Measurements from ENCODE around the gene NACC2.

NACC2 gene

DNA sequence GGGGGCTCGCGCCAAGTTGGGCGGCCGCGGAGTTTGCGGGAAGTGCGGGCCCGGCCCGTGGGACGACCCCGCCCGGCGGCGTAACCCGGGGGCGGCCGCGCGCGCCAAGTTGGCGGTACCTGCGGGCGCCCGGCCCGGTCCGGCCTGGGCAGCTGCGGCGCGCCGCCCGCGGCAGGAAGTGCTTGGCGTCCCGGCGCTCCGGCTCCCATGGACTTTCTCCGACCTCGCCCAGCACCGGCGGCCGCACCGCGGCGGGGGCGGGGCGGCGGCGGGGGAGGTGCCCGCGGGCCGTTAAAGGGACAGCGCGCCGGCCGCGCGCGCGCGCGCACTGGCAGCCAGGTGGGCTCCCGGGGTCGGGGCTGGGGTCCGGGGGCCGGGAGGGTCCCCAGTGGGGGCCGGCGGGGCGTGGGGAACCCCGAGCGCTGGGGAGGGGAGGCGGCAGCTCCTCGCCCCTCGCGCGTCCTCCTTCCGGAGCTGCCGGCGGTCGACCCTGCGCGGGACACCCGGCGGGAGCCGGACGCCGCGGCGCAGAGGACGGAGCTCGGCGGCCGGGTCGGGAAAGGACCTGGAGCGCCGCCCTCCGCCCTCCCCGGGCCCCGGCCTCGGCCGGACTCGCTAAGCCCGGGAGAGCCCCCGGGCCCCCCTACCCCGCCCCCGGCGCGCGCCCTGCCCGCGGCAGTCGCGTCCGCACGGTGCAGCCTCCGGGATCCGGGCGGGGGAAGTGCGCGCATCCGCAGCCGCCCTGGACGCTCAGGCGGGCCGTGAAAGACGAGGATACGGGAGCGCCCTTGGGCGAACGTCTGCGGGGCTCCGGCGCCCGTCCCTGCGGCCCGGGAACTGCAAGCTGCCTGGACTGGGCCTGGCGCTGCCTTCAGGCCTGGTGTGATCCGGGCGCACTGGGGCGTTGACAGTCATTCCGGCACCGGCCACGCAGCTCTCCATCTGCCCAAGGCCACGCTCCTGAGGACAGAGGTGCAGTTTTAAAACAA is at the start of gene NACC2:
TSS of gene NACC2 (minus strand) at position 220 of the 989 bp plus-strand sequence. CDS start 44,768 bp downstream, outside the sequence.
- DNase-seq (ENCODE audit: low spot score), result no peak

DNA sequence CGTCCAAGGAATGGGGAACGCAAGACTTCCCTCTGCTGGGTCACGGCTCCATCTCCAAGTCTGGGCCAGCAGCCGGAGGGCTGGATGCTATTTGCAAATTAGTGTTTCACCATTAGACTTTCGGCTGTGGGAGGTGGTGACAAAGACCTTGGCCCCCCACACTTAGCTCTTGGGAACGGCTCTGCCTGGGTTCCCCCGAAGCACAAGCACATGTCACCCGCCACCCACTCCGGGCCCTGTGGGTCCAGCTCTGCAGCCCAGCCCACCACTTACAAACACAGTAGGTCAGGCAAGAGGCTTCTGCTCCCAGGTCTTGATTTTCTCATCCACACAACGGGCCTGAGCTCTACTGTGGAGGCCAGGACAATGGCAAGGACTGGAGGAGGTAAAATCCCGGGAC is 49.4 kb upstream of the NACC2 start:
- no peak for DNase-seq (ENCODE audit: low spot score)

DNA sequence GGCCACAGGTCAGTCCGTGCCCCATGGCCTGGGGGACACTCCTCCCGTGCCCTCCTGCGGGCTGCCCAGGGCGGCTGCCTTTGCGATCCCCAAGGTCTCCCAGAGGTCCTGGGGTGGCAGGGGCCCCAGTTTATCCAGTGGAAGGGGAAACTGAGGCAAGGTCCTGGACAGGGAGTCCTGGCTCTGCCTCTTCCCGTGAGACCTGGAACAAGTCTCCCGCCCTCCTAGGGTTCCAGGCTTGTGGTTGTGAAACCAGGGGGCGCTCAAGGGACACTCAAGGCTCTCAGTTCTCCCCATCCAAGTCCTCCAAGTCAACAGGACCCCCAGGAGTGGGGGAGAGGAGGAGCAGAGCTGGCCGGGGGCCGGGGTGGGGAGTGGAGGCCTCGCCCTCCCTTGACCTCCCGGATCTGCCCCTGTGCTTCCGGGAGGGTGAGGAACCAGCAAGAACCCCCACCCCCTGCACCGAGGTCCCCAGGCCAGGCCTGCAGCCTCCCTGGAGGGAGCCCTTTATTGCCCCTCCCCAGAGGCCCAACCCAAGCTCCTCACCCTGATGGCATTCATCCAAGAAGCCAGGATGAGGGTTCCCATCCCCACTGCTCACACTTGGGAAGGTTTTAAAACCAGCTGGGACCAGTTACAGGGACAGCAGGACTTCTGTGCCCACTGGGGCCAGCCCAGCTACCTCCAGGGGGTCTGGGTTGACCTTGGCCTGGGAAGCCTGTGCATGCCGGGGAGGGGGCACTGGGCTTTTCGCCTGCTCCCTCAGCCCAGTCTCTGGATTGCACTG is 48.3 kb upstream of the NACC2 start:
- no peak for DNase-seq (ENCODE audit: low spot score)

DNA sequence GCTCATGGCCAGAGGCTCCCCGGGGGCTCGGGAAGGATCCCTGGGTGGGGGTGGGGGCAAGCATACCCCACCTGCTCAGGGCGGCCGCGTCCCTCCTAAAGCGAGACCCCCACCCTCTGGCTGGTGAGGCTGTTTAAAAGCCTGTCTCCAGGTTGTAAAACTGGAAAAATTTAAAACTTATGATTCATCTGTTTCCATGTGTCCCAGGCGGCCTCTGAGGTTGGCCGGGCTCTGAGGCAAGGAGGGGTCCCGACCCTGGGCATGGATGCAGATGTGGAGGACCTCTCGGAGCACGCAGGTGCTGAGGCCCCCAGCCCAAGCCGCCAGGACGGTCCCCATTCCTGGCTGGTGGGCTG is 47.7 kb upstream of the NACC2 start:
- DNase-seq (ENCODE audit: low spot score), result no peak

GRCh38 chr9:136142414-136142796 is 47.3 kb upstream of the NACC2 start:
- no peak for DNase-seq (ENCODE audit: low spot score)

- DNase-seq (ENCODE audit: low spot score), result no peak
Measured at GRCh38 chr9:136141682-136142413, 46.8 kb upstream of the NACC2 start.

DNA sequence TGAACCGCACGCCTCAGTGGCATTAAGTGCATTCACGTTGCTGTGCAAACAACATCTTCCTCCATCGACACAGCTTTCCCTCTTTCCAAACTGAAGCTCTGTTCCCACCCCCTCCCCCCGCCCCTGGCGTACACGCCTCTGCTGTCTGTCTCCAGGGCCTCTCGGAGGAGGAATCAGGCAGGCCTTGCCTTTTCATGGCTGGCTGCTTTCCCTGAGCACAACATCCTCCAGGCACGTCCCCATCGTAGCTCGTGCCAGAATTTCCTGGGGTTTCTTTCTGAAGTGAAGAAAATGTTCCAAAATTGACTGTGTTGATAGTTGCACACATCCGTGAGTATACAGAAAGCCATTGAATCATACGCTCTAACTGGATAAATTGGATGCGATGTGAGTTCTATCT is 45.9 kb upstream of the NACC2 start:
- no peak for DNase-seq (ENCODE audit: low spot score)

- no peak for DNase-seq (ENCODE audit: low spot score)
Measured at GRCh38 chr9:136140046-136140445, 45.0 kb upstream of the NACC2 start.

DNA sequence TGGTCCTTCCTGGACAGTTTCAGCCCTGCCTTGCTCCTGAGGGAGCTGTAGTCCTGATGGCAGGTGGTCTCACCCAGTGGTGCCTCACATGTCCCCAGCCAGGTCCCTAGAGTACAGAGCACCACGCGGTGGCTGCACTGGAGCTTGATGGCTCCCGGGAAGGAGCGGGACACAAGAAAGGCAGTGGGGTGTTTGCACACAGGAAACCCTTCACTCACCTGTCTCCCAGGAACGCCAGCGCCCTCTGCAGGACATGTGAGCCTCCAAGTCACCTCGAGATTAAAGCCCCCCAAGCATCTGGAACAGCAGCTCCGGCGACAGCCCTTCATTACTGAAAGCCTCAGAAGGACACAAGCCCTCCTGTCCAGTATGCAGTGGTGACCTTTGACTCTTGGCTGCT is 43.5 kb upstream of the NACC2 start:
- DNase-seq (ENCODE audit: low spot score), result no peak

- no peak for DNase-seq (ENCODE audit: low spot score)
Measured at GRCh38 chr9:136137321-136138265, 42.5 kb upstream of the NACC2 start.

DNA sequence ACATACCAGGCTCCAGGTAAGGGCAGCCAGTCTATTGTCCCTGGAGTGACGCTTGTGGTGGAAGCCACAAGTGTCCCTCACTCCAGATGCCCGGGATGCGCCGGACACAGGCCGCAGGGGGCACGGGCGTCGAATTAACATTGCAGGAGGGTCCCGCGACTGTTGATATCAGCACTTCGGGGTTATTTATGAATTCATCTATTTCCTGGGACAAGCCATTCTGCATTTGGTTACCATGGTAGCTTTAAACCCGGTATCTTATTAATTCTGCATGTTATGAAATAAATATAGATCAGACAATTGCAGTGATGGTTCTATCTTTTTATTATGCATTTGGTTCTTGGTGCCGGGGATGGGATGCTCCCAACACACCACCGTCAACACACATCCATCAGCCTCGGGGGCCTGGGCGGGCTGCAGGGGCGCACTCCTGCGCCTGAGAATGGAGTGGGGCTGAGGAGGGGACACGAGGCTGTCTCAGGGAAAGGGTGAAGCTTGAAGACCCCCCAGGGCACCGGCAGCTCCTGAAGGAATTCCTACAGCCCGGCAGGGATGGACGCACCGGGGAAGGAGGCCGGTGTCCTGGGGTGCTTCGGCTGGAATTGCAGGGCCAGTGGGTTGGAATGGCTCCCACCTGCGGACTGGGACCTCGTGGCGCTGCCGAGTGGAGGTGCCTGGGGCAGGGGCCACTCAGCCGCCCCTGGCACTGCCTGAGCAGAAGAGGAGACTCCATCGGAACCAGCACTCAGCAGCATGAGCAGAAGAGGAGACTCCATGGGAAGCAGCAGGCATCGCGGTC is 41.2 kb upstream of the NACC2 start:
- DNase-seq (ENCODE audit: low spot score), result no peak

- no peak for DNase-seq (ENCODE audit: low spot score)
Measured at GRCh38 chr9:136135326-136136126, 40.4 kb upstream of the NACC2 start.

DNA sequence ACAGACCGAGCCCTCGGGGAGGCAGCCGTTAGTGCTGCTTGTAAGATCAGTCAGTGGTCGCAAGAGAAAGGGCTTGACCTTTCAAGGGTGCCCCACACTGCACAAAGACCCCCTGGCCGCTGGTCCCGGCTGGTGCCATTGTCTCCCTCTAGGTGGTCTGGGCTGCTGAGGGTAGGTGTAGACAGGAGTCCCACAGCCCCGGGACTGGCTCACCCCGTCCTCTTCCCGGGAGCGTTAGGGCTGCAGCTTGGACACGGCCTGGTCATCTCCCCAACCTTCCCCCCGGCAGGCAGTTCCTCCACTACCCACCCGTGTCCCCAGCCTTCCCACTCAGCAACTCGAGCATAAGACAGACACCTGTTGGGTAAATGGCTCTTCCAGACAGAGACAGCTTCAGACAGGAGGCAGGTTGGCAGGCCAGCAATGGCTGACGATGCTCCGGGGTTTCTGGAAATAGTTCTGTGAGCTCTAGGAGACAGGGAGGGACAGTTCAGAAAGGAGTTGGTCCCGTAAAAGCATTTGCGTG is 38.9 kb upstream of the NACC2 start:
- no peak for DNase-seq (ENCODE audit: low spot score)

GRCh38 chr9:136133191-136133958 is 38.3 kb upstream of the NACC2 start:
- DNase-seq (ENCODE audit: low spot score), result no peak

GRCh38 chr9:136132512-136133050 is 37.5 kb upstream of the NACC2 start:
- no peak for DNase-seq (ENCODE audit: low spot score)

GRCh38 chr9:136131629-136132511 is 36.8 kb upstream of the NACC2 start:
- DNase-seq (ENCODE audit: low spot score), result no peak

DNA sequence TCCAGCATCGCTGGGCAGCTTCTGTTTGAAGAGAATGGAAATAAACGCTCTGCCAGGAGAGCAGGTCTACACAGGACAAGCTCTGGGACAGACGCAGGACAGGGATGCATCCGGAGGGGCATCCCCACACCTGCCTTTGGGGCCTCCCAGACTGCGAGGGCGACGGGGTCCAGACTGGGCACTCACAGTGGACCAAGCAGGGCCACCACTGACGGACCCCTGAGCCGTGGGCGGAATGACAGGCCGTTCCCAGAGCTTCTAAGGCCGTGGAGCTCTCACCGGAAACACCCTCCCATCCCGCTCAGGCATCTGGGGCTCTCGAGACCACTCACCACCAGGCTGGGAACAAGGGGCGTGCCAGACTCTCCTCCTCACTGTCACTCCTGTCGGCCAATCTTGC is 34.1 kb upstream of the NACC2 start:
- no peak for DNase-seq (ENCODE audit: low spot score)
